ENCODE results near the gene MRPS30.
A peak's percentile ranks its signal among the peaks of the same experiment; 100 is the strongest.

MRPS30 gene

DNA sequence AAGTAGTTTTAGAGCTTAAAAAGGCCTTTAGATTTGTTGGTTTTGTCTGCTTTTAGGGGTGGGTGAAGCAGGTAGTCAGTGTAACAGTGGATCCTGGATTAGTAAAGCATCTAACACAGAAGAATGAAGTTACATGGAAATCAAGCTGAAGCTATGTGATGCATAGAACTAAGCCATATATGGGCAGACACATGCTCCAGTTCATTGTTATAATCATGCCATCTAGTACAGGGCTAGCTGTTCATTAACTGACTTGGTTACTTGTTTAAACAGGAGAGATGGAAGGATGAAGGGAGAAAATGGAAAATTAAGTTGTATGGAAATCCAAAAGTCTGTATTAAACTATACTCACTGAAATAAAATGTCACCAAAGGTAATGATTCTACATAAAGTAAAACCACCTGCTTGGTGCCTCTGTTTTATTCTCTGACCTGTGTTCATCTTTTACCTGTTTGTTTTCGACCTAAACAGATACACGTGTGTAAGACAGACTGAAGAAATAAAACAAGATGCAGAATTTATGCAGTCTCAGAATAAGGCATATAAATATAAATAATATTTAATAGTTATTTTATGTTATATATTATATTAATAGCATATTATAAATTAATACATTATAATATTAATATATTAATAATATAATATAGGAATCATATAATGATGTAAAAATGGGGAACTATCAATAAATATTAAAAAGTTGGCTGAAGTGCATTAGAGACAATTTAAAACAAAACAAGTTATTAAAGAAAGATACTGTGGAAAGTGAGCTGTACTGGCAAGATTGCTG is 33.9 kb downstream of the MRPS30 start:
- H3K9me3 ChIP-seq (ENCODE audit: severe bottlenecking) = peaks cover 11% of the 10 kb centered on the region
- DNase-seq = no peak
- H3K27ac ChIP-seq = peak overlapping the region; percentile 57
- no peaks in the 10 kb centered on the region for H3K36me3 ChIP-seq
- TF ChIP-seq, protein P1, sequence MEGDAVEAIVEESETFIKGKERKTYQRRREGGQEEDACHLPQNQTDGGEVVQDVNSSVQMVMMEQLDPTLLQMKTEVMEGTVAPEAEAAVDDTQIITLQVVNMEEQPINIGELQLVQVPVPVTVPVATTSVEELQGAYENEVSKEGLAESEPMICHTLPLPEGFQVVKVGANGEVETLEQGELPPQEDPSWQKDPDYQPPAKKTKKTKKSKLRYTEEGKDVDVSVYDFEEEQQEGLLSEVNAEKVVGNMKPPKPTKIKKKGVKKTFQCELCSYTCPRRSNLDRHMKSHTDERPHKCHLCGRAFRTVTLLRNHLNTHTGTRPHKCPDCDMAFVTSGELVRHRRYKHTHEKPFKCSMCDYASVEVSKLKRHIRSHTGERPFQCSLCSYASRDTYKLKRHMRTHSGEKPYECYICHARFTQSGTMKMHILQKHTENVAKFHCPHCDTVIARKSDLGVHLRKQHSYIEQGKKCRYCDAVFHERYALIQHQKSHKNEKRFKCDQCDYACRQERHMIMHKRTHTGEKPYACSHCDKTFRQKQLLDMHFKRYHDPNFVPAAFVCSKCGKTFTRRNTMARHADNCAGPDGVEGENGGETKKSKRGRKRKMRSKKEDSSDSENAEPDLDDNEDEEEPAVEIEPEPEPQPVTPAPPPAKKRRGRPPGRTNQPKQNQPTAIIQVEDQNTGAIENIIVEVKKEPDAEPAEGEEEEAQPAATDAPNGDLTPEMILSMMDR (IDR thresholded peaks at IDR 0.05; ENCODE audit: low read depth, low read length) = no peak
- no peaks in the 10 kb centered on the region for H3K27me3 ChIP-seq (ENCODE audit: insufficient read depth, low read depth, severe bottlenecking)
- H3K4me3 ChIP-seq (ENCODE audit: low read depth, low read length) = no peak overlapping the region

DNA sequence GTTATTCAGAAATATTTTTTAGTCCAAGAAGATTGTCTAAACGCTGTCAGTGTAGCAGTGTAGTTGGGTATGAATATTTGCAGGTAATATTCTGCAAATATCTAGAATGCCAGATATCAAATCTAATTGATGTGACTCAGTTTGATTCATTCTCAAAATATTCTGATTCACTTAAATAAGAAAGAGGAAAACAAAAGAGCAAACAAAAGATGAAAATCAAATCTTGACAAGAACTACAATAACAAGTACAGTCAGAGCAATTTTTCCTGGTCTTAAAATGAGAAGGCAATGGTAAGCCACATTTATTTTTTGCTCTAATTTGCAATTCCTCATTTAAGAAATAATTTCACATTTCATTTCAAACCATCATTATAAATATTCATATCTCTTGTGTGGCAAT is 36.0 kb downstream of the MRPS30 start:
- Histone ChIP-seq H3K4me3 (ENCODE audit: low read depth, low read length) (no peak overlapping the region), H3K27ac (peak overlapping the region; percentile 7; the same call in 1 of the 2 replicates), H3K9me3 (ENCODE audit: severe bottlenecking) (peaks cover 2% of the 10 kb centered on the region), H3K27me3 (ENCODE audit: insufficient read depth, low read depth, severe bottlenecking) (no peaks in the 10 kb centered on the region), H3K36me3 (no peaks in the 10 kb centered on the region)
- TF ChIP-seq, protein P1 (IDR thresholded peaks at IDR 0.05; ENCODE audit: low read depth, low read length) = no peak
- no peak for DNase-seq

DNA sequence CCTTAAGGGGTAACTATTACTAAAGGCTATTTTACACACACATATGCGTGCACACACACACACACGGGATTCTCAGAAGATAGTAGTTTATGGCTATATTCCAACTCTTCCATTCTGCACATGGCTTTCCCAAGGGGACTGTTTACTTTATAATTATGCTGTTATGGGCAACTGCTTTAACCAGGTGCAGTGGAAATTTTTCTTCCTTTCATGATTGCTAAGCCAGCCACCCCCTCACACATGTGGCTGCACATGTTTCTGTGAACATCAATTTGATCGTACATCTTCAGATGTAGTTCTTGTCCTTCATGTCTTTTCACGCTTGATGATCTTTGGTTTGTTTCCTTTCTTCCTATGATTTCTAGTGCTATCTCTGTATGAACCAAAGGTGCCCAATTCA is 37.0 kb downstream of the MRPS30 start:
- H3K27ac ChIP-seq = no peak overlapping the region

DNA sequence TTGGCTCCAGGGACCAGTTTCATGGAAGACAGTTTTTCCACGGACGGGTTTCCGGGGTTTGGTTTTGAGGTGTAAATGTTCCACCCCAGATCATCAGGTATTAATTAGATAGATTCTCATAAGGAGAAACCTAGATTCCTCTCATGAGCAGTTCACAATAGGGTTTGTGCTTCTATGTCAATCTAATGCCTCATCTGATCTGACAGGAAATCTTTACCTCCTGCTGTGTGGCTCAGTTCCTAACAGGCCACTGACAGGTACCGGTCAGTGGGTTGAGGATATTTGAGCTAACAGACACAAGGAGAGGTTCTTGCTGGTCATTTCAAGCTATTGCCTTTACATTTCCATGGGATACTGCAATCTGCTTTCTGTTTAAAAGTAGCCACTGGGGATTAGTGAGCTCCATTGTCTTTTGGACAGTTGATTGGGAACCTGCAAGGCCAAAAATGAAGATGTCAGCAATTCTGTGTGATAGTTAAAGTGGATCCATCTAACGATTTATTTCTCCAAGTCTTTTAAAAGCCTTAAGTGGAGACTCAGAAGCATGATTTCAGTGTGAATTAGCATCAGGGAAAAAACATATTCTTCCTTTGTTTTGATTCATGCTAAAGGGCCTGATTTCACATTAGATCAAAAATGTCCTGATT is 38.6 kb downstream of the MRPS30 start:
- Histone ChIP-seq H3K4me3 (ENCODE audit: low read depth, low read length) (no peak overlapping the region), H3K27ac (no peak overlapping the region; the same call in 1 of the 2 replicates), H3K27me3 (ENCODE audit: insufficient read depth, low read depth, severe bottlenecking) (no peaks in the 10 kb centered on the region), H3K9me3 (ENCODE audit: severe bottlenecking) (no peaks in the 10 kb centered on the region), H3K36me3 (no peaks in the 10 kb centered on the region)
- TF ChIP-seq, protein P1 (IDR thresholded peaks at IDR 0.05; ENCODE audit: low read depth, low read length) = no peak
- DNase-seq = peak; percentile 40

More for the DNA sequence above, 37.0 kb downstream of the MRPS30 start:
- Histone ChIP-seq H3K4me3 (ENCODE audit: low read depth, low read length) (no peak overlapping the region), H3K36me3 (no peaks in the 10 kb centered on the region), H3K27me3 (ENCODE audit: insufficient read depth, low read depth, severe bottlenecking) (no peaks in the 10 kb centered on the region), H3K9me3 (ENCODE audit: severe bottlenecking) (no peaks in the 10 kb centered on the region)
- TF ChIP-seq, protein P1 (IDR thresholded peaks at IDR 0.05; ENCODE audit: low read depth, low read length) = no peak
- no peak for DNase-seq

DNA sequence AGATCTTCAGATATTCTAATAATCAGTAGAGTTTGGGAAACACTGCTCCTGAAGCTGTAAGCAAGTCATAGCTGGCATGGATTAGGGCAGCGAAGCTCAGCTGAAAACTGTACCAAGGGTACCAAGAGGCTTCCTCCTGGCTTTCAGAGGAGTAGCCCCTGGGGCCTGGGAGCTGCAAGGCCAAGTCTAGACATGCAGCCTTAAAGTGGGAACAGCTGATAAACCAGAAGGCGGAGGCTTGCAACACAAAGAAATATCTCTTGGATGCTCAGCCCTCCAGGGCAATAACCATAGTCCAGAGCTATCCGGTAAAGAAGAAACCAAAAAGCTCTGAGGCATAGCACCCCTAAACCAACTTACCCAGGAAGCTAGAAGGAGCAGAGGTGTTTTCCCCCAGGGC is 51.5 kb downstream of the MRPS30 start:
- H3K9me3 ChIP-seq (ENCODE audit: severe bottlenecking) = no peaks in the 10 kb centered on the region
- H3K27me3 ChIP-seq (ENCODE audit: insufficient read depth, low read depth, severe bottlenecking) = no peaks in the 10 kb centered on the region
- H3K4me3 ChIP-seq (ENCODE audit: low read depth, low read length) = no peak overlapping the region
- peak; percentile 43 for DNase-seq
- TF ChIP-seq, protein P1 (IDR thresholded peaks at IDR 0.05; ENCODE audit: low read depth, low read length) = no peak
- no peaks in the 10 kb centered on the region for H3K36me3 ChIP-seq
- H3K27ac ChIP-seq = no peak overlapping the region

All from WERI-Rb-1 (cell line).